Eye (tissue), 1 donor: ENCODE measurements around the gene PPP1R36.
"Not testable (repeated sequence)": the region's sequence is repeated elsewhere in the genome, so short reads cannot be mapped to it uniquely, and the experiment has no call there.

Source experiments
- DNase-seq: peaks from one replicate; pipeline ENCODE4 v3.0.0-alpha.2; 2015

PPP1R36 gene

GRCh38 chr14:64569138-64569631 lies 19.4 kb downstream of the PPP1R36 start:
- DNase-seq: peak; percentile 14

GRCh38 chr14:64569646-64570045 lies 19.9 kb downstream of the PPP1R36 start:
- not testable (repeated sequence) for DNase-seq

GRCh38 chr14:64572386-64573104 lies 22.8 kb downstream of the PPP1R36 start:
- peak; percentile 13 for DNase-seq

GRCh38 chr14:64573109-64573508 lies 23.3 kb downstream of the PPP1R36 start:
- peak; percentile 71 for DNase-seq

GRCh38 chr14:64574371-64575107 lies 24.8 kb downstream of the PPP1R36 start:
- no peak for DNase-seq

GRCh38 chr14:64577211-64577610 lies 27.4 kb downstream of the PPP1R36 start:
- no peak for DNase-seq

GRCh38 chr14:64580467-64580866 lies 30.7 kb downstream of the PPP1R36 start:
- DNase-seq: no peak

GRCh38 chr14:64581363-64581762 lies 31.6 kb downstream of the PPP1R36 start:
- no peak for DNase-seq

- no peak for DNase-seq
Observed at GRCh38 chr14:64581817-64582216, 32.1 kb downstream of the PPP1R36 start.

GRCh38 chr14:64584190-64584589 lies 34.4 kb downstream of the PPP1R36 start:
- no peak for DNase-seq

GRCh38 chr14:64591809-64592208 lies 42.0 kb downstream of the PPP1R36 start:
- DNase-seq: no peak

GRCh38 chr14:64594438-64594837 lies 44.7 kb downstream of the PPP1R36 start:
- no peak for DNase-seq

GRCh38 chr14:64598404-64598803 lies 48.6 kb downstream of the PPP1R36 start:
- no peak for DNase-seq

- peak; percentile 22 for DNase-seq
Observed at GRCh38 chr14:64601571-64601970, 51.8 kb downstream of the PPP1R36 start.

- DNase-seq: no peak
Observed at GRCh38 chr14:64602826-64603225, 53.1 kb downstream of the PPP1R36 start.

- DNase-seq: no peak
Observed at GRCh38 chr14:64604001-64604400, 54.2 kb downstream of the PPP1R36 start.

- DNase-seq: peak; percentile 80
Observed at GRCh38 chr14:64604881-64605280, 55.1 kb downstream of the PPP1R36 start.

- no peak for DNase-seq
Observed at GRCh38 chr14:64605926-64606685, 56.3 kb downstream of the PPP1R36 start.

GRCh38 chr14:64610049-64610746 lies 60.4 kb downstream of the PPP1R36 start:
- no peak for DNase-seq

- DNase-seq: no peak
Observed at GRCh38 chr14:64611358-64612020, 61.7 kb downstream of the PPP1R36 start.

GRCh38 chr14:64612021-64612380 lies 62.2 kb downstream of the PPP1R36 start:
- DNase-seq: no peak

- DNase-seq: no peak
Observed at GRCh38 chr14:64612971-64613666, 63.4 kb downstream of the PPP1R36 start.
